Measurements from ENCODE around the gene CYP8B1.

The CYP8B1 gene

DNA sequence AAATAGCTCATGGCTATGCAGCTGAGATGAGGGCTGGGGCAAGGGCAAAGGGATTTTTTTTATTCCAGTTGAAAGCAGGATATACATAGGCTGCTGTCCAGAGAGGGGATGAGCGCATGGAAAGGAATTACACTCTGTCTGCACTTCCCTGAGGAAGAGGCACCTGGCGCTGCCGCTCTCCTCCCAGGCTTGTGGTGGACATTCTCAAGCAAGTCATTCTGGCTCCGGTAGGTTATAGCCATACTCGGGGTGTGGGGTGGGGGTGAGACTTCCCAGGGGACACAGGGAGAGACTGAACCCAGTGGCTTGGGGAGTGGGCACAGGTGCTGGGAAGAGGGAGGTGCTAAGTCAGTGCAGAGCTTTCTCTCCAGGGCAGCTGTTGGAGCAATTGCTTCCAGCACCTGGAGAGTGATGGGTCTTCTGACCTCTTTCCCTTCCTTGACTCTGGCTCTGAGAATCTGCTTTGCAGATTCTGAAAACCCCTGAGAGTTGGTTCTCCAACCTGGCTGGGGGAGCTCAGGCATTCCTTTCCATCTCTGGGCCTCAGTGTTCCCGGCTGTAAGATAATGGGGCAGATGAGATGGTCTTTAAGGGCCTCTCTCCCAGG is 24.3 kb downstream of the CYP8B1 start:
- no peak for DNase-seq

DNA sequence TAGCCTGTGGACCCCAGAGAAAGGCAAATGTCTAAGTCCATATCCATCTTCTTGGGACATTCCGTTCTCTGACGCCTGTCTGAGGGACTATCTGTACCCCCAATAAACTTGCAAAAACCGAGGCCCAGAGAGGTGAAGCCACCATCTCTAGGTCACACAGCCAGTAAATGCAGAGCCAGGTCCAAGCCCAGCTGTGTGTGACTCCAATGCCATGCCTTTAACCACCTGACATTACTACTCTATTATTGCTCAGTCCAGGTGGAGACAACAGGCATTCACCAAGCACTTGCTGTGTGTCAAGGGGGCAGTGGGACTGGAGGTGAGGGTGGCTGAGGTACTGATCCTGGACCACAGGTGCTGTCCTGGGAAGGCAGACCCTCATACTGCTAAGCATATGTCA is 25.4 kb downstream of the CYP8B1 start:
- DNase-seq: no peak

- no peak for DNase-seq
Observed at GRCh38 chr3:42849017-42849416, 26.7 kb downstream of the CYP8B1 start.

GRCh38 chr3:42847731-42848130 is 27.9 kb downstream of the CYP8B1 start:
- DNase-seq: peak in 1 of 2 experiments; percentile 61

- no peak for DNase-seq
Observed at GRCh38 chr3:42846685-42847522, 28.8 kb downstream of the CYP8B1 start.

GRCh38 chr3:42844815-42845214 is 30.9 kb downstream of the CYP8B1 start:
- DNase-seq: no peak

- no peak for DNase-seq
Observed at GRCh38 chr3:42844412-42844713, 31.3 kb downstream of the CYP8B1 start.

DNA sequence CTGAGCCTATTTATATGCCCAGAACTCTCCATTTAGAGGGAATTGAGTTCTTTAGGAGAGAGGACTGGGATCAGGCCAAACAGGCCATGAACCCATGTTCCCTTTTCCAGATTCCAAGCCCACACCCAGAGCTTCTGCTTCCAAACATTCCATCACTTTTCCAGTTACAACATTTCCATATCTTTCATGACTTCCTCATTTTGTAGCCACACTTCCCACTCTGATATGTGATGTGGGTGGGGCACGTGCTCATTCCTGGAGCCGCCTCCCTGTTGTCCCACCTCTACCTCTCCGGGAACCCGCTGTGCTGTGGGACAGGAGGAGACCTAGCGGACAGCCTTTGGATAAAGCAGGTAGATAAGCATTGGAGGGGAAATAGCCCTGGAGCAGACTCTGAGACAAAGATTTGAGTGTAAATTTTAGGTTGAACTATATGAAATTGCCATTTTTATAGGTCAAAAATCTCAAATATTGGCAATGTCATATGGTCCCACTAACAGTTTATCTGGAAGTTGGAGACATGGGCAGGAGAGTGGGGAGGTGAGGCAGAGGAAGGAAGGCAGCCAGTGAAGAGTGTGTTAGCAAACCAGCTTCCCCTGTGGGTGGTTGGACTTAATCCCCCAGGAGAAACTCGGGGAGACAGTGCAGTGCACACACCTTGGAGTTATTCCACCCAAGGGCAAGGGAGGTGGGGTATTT is 31.8 kb downstream of the CYP8B1 start:
- DNase-seq: no peak

DNA sequence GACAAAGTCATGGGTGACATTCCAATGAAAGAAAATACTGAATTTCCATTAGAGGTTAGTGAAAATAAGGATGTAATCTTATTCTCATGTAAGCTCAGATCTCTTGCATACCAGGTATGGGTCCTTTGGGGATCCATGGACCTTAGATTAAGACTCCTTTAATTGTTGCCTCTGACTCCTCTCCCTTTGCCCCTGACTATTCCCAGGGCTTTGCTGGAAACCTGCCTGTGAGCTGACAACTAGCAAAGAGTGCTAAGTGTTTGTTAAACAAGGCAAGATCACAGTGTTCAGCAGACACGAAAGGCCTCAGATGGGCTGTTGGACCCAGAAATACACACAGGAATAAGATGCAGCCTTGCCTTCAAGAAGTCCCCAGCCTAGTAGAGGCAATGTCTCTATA is 34.3 kb downstream of the CYP8B1 start:
- no peak for DNase-seq

DNA sequence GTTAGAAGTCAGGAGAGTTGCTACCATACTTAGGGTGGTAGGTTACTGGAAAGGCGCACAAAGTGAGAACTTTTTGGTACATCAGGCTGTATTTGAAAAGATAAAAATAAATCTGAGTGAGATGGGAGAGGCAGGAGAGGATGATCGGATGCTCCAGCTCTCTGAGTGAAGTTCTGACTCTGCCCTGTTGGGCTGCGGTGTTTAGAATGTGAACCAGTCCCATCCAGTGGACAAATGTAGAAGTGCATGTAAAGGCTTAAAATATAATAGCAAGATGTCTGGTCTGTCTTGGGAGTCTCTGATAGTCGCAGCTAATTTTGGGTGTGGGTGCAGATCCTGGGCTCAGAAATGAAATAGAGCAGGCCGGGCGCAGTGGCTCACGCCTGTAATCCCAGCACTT is 36.1 kb downstream of the CYP8B1 start:
- DNase-seq: peak; percentile 75 to 81

DNA sequence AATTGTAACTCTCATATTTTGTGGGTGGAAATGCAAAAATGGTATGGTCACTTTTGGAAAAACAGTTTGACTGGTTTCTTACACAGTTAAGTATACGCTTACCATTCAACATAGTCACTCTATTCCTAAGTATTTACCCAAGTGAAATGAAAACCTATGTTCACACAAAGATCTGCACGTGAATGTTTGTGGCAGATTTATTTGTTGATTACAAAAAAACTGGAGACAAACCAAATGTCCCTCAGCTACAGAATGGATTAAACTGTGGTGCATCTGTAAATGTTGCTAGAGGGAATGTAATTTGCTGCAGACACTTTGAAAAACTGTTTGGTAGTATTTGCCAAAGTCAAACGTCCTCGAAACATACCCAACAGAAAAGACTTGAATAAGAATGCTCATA is 37.1 kb downstream of the CYP8B1 start:
- DNase-seq: no peak

DNA sequence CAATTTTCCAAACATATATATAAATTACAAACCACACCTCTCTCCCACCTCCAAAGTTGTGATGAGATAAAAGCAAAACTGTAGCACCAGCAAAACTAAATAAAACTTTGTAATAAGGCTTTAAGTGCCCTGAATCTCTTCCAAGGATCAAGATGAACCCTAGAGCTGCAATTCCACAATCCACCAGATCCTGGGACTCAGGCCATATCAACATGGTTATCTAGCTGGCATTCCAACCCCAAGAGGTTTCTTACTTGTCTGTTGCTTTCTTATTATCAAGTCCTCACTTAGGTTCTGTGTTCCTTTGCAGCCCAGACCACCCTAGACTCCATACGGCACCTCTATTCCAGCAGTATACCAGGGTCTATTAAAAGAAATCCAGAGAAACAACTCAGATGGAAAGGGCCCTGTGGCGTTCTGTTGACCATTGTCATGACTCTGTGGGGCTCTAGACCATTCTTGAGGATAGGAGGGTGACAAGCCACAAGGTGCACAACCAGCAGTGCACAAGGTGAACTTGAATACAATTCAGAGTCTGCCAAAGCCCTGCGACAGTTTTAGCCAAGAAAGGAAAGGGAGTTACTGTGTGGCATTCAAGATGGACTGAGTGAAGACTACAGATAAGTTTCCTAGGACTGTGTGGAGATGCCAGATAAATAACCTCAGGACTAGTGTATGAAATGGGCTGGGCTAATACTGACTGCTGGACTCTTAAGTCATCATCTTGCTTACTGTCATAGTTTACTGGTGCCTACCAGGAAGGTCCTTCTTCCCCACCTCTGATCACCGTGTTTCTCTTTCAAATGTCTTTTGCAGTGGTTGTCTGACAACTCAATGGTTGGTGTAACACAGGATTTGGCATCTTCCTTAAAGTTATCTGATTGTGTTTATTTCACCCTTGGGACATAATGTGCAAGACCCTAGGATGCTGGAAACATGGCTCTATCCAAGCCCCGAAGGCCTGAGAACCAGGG is 39.2 kb downstream of the CYP8B1 start:
- no peak for DNase-seq

DNA sequence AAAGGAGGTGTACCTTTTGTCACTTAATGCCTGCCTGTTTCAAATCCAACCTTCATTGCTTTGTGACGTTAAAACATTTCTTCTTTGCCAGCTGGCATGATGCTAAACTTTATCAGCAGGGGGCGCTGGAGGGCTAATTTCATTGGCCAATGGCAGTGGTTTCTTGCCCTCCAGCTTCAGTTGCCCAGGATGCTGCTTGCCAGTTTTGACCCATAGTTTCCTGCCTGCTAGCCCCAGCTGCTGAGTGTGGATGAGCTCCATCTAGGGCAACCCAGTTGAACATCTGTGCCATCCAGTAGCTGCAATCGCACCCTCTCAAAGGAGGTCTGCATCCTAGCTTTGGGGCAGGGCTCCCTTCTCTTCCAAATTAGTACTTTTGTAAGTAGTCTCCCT is 44.4 kb downstream of the CYP8B1 start:
- peak; percentile 76 to 84 for DNase-seq

DNA sequence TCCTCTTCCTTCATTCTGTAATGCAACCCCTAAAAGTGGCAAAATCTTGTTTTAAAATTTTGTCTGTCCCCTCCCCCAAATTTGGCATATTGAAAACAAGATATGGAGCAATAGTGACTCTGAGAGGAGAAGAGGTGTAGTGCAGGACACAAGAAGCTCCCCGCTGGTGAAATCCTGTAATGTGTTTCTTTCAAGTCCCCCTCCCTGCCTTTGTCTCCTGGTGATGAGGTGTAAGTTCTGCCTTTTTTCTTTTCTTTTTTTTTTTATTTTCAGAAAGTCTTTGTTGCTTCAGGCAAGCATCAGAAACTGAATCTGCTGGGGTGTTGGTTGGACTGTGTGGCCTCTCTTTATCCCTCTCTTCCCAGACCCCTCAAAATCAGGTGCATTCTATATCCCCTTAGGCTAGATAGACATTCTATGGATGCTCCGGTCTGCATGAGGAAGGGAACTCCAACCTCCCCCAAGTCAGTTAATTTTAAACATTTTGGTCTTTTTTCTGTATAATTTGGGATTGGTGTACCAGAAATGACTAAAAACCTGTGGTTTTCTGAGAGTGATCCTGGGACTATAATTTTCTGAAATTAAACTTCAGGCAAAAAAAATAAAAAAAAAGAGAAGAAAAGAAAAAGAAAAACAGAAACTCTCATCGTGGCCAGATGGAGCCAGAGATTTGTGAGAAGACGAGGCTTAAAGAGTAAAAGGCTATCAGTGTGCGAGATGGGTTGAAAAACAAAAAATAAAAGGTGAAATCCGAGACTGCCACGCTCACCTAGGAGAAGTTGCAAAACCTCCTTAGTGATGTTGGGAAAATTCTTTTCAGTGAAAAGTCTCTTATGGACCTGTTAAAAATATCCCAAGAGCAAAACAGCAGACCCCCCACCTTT is 45.0 kb downstream of the CYP8B1 start:
- peak; percentile 58 to 62 for DNase-seq

GRCh38 chr3:42829628-42830436 is 45.8 kb downstream of the CYP8B1 start:
- no peak for DNase-seq

GRCh38 chr3:42829083-42829627 is 46.5 kb downstream of the CYP8B1 start:
- no peak for DNase-seq

DNA sequence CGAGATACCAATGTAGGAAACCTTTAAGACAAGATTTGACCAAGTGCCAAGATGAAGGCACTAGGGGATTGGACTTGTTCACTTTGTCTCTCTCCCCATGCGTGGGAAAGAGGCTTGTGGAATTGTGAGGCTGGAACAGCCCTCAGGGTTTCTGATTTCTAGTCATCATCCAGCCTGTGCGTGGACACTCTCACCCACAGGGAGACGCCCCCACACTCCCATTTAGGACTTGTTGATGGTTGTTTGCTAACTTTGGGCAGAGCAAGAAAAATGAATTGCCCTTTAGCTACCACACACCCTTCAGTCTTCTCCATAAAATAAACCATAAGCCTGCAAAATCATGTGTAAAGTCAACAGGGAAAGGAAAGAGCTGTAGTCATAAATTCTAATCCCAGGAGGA is 48.0 kb downstream of the CYP8B1 start:
- no peak for DNase-seq

DNA sequence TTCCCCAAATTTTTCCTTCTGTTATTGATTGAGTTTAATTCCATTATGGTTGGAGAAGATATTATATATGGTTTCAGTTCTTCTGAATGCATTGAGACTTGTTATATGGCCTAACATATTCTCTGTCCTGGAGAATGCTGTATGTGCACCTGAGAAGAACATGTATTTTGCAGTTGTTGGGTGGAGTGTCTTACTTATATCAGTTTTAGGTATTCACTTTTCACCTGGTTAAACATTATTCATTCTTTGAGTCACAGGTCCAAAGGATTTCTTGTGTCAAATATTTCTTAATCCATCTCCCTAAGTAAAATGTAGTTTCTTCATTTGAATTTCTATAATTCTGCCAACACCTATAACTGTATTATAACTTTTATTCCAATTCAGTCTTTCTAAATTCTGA is 48.7 kb downstream of the CYP8B1 start:
- DNase-seq: no peak

DNA sequence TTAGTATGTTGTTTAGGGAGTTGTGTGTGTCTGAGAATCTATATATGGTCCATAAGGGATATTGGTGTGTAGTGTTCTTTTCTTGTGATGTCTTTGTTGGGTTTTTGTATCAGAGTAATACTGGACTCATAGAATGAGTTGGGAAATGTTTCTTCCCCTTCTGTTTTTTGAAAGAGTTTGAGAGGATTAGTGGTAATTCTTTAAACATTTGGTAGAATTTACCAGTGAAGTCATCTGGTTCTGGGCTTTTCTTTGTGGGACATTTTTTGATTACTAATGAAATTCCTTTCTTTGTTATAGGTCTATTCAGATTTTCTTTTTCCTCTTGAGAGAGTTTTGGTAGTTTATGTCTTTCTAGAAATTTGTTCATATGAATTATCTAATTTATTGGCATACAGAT is 49.5 kb downstream of the CYP8B1 start:
- no peak for DNase-seq

GRCh38 chr3:42823351-42823750 is 52.3 kb downstream of the CYP8B1 start:
- DNase-seq: no peak

GRCh38 chr3:42822828-42823227 is 52.9 kb downstream of the CYP8B1 start:
- DNase-seq: no peak

All from SHP77 (cell line).